ENCODE measurements around the gene STK11.

The STK11 gene

DNA sequence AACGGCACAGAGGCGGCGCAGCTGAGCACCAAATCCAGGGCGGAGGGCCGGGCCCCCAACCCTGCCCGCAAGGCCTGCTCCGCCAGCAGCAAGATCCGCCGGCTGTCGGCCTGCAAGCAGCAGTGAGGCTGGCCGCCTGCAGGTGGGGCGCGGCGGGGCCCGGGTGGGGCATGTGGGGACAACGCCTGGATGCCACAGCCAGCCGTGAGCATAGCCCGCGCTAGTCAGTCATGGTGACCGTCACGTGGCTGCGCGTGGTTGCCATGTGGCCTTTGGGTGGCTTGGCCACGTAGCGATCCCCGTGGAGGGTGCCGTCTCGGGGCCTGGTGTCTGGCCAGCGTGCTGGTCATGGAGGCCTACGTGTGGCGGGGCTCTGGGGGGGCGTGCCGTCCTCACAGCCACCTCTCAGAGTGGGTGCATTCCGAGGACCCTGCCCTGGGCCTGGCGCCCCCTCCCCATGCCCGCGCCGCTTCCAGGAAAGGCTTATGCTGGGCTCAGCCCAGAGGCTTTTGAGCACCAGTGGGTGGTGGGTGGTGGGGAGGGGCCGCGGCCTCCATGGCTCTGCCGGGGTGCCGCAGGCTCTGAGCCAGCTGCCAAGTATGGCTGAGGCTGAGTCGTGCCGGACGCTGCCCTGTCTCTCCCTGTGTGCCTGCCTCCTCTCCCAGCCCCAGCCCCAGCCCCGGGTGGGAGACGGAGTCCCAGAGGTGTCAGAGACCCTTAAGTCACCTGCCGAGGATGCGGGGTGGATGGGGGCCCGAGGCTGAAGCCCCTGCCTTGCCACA lies 21.1 kb downstream of the STK11 start:
- no peak for DNase-seq

DNA sequence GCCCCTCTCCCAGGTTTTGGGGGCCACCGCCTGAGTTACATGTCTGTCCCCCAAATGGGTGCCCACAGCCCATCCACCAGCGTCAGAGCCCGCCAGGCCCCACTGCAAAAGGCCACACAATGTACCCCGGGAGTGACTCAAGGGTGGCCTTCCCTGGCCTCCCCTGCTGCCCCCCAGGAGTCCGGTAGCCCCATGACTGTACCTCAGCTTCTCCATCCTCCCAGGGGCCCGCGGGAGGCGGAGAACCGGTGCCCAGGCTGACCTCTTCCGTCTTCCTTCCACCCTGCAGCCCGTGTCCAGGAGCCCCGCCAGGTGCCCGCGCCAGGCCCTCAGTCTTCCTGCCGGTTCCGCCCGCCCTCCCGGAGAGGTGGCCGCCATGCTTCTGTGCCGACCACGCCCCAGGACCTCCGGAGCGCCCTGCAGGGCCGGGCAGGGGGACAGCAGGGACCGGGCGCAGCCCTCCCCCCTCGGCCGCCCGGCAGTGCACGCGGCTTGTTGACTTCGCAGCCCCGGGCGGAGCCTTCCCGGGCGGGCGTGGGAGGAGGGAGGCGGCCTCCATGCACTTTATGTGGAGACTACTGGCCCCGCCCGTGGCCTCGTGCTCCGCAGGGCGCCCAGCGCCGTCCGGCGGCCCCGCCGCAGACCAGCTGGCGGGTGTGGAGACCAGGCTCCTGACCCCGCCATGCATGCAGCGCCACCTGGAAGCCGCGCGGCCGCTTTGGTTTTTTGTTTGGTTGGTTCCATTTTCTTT lies 21.9 kb downstream of the STK11 start:
- no peak for DNase-seq

DNA sequence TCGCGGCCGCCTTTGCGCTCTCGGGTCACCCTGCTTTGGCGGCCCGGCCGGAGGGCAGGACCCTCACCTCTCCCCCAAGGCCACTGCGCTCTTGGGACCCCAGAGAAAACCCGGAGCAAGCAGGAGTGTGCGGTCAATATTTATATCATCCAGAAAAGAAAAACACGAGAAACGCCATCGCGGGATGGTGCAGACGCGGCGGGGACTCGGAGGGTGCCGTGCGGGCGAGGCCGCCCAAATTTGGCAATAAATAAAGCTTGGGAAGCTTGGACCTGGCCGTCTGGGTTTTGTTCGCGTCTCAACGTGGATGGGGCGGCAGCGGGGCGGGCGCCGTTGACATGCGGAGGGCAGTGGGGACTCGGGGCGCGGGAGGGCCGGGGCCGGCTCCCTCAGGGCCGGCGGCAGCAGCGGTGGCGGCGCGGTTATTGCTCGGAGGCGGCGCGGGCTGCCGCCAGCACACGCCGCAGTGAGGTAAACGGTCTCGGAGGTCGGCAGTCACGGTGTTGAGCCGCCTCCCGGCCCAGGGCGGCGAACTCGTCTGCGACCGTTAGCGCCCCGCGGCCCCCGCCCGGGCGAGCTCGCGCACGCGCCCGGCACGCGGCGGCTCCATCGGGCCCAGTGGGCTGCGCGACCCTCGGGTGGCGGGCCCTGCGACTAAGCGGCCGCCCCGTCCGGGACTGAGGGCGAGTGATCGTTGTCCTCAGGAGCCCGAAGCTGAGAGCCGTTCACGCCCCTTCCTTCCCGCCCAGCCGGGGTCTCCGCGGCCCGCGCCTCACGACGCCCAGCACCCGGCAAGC lies 22.8 kb downstream of the STK11 start:
- no peak for DNase-seq

DNA sequence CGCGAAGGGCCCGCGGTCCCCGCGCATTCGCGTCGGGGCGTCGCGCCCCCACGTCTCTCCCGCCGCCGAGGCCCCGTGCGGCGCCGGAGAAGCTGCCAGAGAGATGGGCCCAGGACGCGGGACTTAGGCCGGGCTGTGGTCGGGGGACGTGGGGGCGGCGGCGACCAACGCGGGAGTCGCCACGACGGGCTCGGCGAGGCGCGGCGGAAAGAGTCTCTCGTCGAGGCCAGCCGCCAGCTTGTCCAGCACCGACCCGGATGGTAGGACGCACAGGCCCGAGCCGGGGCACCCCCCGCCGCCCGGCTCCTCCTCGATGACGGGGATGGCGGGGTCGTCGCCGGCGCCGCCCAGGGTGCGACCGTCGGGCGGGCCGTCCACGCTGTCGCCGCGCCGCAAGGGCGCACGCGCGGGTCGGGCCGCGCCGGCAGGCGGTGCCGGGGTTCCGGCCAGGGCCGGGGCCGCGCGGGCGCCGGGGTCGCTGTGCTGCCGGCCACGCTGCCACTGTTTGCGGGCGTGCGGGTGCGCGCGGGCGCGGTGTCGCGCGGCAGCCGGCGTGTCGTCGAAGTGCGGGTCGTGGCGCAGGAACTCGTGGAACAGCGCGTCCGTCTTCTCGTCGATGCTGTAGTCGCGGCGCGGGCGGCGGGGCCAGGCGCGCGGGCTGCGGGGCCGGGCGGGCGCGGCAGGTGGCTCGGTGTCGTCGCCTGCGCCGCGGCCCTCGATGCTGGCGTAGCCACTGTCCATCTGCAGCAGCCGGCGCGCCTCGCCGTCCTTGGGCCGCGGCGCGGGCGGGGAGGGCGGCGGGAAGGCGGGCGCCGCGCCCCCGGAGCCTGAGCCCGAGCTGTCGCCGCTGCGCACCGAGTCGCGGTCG lies 23.7 kb downstream of the STK11 start:
- DNase-seq: no peak

DNA sequence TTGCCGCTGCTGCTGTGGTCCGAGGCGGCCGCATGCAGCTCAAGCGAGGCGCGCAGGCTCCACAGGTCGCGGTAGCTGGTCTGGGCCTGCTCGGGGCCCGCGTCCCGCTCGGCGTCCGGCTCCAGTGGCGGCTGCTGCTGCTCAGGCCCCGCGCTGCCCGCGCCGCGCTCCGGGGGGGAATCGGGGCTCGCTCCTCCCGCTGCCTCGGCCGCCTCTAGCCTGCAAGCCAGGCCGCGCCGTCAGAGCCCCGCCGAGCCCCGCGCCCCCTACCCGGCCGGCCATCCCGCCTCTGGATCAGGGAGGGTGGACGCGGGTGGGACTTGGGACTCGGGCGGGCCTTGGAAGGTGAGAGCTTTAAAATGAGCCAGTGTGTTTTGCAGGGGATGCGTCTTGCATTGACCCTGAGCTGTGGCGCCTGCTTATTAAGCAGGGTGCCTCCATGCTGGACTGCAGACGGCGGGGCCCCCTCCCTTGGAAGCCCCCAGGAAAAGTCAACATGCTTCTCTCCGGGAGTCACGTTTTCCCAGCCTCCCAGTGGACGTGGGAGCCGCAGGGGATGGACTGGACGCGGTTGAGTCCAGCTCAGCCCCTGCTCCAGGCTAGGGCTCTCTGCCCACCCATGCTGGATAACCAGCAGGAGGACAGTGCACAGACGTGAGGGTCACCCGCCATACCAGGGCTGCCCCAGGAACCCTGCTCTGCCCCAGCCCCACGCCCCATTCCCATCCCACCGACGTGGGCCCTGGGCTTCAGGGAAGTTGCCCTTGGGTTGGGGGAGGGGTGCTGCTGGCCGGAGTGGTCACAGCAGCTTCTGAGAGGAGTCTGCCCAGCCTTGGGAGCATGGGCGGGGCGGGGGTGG lies 24.6 kb downstream of the STK11 start:
- DNase-seq: no peak

DNA sequence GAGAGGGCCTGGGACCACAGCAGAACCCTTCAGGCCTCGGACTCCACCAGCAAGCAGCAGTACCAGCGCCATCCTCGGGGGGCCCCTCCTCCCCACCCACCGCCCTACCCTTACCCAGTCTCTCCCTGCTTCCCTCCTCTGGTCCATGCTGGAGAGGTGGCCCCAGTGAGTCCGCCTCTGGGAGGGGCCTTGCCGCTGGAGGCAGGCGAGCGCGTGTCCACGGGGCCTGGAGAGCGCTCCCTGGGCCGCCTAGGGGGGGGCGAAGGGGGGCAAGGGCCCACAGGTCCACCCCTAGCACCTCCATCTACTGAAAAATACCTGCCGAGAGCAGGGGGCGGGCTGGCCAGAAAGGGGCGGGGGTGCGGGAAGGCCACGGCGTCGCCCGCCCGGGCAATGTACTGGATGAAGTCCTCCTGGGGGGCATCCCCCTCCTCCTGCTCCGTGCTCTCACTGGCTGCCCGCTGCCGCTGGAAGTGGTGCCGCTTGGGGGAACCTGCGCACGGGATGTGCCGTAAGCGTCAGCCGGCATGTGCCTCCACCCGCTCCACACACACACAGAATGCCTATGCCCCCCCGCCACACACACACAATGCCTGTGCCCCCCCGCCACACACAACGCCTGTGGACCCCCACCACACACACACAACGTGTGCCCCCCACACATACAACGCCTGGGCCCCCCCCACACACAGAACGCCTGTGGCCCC lies 25.4 kb downstream of the STK11 start:
- DNase-seq: no peak

DNA sequence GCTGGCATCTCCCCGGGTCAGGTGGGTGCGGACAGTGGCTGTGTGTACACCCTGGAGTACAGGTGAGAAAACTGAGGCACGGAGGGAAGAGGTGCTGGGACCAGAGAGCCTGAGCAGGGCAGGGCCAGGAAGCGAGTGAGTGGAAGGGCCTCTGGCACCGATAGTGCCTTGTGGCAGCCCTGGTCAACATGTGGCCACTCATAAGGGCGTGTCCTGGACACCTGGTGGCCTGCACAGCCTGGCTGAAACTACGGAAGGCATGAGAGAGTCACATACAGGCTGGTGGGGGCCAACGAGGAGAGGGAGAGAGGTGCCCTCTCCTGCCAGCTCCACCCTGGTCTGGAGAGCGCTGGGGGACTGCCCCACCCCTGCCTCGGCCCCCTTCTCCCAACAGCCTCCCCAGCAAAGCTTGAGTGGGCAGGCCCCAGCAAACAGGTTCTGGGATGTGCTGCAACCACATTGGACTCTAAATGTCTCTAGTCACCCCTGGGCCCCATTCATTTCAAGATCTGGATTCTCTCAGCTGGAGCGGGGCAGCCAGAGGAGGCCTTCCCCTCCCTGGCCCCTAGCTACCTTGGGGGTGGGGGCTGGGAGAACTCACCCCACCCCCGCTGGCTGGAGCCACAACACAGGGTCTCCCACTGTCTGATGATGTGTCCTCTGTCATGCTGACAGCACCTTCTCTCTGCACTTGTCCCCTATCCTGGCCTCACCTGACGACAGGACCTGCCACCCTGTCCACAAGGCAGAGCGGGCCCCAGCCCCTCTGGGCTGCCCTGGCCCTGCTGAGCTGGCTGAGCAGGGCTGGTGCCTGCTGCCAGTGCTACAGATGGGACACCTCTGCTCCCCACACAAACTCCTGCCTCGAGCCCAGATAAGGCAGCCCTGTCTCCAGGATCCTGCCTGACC lies 26.4 kb downstream of the STK11 start:
- DNase-seq: no peak

DNA sequence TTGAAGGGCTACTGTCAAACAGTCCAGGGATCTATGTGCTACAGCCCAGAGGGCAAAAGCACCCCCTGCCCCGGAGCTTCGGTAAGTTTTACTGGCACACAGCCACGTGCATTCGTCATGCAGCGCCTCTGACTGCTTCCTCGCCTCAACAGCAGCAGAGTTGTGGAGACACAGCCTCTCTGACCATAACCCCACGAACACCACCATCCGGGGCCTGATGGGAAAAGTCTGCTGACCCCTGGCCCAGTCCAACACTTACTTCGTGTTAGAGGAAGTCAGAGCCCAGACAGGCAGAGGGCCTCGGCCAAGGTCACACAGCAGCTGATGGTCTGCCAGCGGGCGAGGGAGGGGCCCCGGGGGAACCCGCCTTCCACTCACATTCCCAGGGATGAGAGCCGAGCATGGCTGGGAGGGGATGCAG lies 27.1 kb downstream of the STK11 start:
- DNase-seq: no peak

DNA sequence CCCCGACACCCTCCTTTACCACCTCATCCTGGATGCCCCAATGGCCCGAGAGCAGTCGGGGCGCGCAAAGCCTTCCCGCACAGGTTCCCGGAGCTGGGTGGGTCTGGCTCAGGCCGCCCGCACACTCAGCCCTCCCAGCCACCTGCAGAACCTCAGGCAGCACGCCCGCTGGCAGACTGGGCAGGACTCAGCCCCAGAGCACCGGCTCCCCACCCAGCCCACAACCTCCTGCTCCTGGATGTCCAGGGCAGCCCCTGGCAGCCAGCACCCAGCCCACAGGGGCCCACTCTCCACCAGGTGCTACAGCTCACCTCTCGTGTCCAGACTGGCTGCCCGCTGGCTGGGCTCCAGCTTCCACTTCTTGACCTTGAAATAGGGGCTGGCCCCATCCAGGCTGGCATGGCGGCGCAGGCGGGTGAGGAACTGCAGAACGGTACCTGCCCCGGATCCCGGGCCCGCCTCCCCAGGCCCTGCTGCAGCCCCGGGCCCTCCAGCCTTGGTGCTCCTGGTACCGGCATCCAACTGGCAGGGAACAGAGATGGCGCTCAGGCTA lies 27.6 kb downstream of the STK11 start:
- DNase-seq: no peak

DNA sequence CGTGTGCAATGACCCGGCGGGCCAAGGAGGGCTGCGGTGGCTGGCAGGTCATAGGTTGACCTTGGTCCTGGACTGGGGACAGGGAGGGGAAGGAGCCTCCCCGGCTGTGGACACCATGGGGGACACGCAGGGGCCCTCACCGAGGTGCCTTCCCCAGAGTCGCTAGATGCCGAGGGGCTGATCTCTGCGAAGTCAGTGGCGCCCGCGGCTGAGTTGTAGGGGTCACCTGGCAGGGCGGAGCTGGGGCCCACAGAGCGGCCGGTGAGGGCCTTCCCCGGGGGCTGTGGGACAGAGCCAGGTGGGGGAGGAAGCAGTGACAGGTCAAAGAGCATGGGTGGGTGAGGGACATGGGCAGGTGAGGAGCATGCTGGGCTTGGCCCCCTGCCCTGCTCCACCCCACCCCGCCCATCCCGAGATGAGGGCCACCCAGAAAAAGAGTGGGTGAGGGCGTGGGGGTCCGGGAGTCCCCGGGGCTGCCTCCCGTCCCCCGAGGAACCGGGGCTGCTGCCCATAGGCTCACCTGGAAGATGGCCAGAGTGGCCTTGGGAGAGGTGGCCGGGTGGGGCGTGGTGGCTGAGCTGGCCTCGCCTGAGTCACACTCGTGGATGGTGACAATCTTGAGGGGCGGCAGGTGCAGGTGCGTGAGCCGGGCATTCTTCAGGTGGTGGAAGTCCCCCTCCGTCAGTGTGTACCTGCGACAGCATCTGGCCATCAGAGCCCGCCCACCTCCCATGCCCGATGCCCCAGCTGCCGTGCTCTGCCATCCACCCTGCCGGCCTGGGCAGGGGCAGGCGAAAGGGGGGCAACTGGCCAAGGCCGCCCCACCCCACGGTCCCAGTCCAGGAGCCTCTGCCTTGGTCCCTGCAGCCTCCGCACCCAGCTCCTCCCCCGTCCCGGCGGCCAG lies 28.7 kb downstream of the STK11 start:
- no peak for DNase-seq

DNA sequence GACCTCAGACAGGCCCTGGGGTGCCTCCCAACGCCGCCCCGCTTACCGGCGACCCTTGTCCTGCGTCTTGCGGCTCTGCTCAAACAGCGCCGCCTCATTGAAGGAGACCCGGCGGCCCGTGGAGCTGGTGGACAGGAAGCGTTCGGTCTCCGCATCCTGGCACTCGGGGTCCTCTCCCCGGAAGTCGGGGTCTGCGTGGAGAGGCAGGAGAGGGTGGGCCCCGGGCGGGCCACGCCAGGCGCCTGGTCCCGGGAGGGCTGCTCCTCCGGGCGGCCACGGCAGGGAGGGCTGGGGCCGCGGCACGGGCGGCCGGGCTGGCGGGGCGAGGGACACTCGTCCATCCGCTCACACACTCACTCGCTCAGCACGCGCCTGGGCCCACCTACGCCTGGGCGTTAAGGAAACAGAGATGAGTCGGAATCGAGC lies 29.4 kb downstream of the STK11 start:
- no peak for DNase-seq

DNA sequence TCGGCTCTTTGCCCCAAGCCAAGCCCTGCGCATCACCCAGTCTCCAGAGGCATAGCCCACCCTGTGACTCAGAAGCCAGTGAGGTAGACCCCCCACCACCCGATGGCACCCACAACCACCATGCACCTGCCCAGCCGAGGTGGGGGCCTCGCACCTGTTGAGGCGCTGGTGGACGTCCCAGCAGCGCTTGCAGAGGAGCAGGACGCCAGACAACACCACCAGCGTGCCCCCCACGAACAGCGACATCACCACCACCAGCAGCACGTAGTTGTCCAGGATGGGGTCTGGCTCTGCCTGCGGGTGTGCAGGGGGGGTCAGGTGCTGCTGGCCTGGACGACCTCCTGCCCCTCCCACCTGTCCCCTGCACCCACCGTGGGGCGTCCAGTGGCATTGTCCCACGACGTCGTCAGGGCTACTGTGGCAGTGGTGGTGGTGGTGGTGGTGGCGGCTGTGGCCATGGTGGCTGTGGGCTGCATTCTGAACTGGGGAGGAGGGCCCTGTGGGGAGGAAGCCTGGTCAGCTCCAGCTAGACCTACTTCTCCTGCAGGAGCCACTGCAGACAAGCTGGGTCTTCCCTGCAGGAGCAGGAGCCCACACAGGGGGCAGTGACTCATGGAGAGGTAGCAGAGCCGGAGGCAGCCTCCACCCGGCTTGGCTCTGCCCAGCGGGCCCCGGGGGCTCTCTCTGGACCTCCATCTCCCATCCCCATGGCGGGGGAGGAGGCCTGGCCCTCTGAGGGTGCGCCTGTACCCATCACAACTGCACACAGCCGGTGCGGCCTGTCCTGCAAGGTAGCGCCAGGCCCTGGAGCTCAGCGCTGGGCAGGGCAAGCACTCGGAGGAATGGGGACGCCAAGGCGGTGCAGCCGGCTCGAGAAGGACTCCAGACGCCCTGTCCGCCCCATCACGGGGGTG lies 30.3 kb downstream of the STK11 start:
- DNase-seq: no peak

DNA sequence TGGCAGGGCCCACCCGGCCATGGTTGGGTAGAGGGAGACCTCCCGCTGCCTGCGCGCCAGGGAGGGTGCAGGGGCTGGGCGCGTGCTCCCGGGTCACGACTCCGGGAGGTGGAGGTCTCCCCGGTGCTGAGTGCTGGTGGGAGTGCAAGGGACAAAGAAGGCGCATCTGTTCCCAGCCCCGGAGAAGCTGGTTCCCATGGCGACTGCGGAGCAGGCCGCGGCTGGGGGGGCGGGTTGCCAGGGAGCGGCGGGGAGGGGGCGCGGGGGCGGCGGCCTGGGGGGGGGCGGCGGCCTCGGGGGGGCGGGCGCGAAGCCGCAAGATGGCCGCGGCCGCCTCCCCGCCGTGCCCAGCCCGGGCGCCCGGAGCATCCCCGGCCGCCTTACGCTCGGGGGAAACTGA lies 31.0 kb downstream of the STK11 start:
- DNase-seq: no peak

DNA sequence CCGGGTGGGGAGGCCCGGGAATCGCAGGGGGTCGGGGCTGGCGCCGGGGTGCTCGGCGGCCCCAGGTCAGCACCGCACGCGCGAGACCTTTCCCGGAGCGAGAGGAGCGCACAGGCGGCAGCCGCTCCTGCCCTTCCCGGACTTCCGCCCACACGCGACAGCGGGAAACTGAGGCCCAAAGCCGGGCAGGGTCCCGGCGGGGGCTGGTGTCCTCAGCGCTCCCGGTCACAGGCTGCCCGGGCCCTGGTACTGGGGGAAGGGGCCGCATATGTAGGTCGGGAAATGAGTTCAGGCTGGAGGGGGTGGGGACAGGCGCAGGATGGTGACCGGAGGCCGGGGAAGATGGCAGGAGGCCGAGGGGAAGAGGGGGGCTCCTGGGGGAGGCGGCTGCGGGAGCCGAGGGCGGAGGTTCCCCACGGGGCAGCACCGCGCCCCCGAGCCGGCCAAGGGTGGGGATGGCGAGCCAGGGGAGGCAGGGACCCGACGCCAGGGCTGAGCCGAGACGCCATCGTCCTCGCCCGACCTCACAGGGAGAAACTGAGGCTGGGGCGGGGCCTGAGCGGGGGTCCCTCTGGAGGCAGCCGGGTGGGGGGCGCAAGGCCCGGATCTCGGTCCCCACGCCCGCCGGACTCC lies 31.6 kb downstream of the STK11 start:
- no peak for DNase-seq

DNA sequence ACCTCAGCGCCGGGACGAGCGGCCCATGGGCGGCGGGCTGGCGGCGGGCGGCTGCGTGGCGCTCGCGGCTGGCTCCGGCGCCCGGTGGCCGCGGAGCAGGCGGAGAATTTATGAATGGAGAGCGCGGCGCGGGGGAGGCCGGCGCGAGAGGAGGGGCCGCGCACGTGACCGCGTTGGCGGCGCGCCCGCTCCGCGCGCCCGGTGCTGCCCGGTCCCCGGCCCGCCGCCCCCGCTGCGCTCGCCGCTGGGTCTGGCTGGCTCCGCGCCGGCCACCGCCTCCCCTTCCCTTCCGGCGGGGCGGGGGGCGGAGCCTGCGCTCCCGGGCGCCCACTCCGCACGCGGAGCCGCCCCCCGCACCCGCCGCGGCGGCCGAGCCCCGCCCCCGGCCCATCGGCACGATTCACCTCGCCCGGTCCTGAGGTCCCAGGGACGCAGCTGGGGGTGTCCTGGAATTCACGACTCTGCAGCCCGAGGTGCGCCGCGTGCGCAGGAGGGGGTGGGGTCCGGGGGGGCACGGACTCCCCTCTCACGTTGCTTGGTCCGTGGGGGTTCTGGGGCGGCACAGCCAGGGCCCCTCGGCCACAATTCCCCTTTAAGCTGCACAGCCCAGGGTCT lies 32.3 kb downstream of the STK11 start, which contains the start of gene CBARP:
CBARP (minus strand) TSS at position 252 of the 615 bp plus-strand sequence. CDS start 1,905 bp downstream, outside the sequence.
- DNase-seq: peak in 1 of 2 donors; percentile 29
